Stimulated activated CD8-positive, alpha-beta memory T cell treated with anti-CD3 and anti-CD28 coated beads, Interleukin-7, amount 100 ng/mL, for 48 hours (primary cell): Measurements from ENCODE around the gene SSB.
A peak's percentile ranks its signal among the peaks of the same experiment; 100 is the strongest.
"Not testable (repeated sequence)": the region's sequence is repeated elsewhere in the genome, so short reads cannot be mapped to it uniquely, and the experiment has no call there.

ENCODE experiments used
- DNase-seq, 2 donors: peaks; one replicate each; pipeline ENCODE4 v3.0.0-alpha.2; 2020; ENCODE audit warnings: low read depth in 1 of 2; ENCODE audit errors: extremely low read depth in 1 of 2

The SSB gene

DNA sequence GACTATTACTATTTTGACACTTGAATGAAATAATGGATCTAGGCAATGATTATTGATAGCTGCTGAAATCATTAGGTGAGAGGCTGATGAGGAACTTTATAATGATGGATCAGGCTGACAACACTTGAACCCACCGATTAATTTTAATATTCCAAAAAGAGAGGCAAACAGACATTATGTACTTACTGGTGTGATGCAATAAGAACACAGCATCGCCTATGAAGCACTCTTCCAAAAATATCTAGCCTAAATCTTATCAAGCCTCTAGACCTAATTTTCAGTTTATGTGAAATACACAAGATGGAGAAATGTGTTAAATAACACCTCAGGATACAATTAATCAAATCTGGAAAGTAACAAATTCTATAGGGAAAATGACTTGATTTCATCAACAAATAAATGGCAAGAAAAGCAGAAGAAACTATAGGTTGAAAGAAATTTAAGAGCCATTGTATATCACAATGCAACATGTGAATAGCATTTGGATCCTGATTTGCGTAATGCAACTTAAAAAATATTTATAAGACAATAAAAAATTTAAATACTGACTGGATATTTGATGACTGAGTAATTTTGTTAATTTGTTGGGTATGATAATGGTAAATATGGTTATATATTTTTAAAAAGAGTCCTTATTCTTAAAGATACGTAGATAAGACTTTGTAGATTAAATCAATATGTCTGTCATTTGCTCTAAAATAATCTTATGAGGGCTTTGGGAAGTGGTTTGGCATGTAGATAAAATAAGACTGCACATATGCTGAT is 17.2 kb upstream of the SSB start:
- no peak for DNase-seq

DNA sequence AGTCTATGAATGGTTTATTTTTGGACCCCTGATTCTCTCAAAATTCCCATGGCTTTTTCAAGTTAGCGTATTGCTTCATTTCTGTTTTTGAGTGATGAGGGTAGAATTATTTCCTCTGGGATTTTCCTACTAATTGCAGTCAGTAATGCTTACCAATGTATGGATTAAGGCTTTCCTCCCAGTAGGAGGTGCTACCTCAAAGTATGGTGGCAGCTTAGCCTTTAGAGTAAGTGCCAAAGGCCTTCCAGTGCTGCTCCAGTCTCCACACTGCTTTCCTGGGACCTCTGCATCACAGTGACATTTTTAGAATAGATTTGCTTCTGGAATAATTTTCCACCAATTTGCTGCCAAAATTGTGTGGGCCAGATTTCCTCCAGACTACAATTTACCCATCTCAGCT is 16.2 kb upstream of the SSB start:
- DNase-seq = no peak

DNA sequence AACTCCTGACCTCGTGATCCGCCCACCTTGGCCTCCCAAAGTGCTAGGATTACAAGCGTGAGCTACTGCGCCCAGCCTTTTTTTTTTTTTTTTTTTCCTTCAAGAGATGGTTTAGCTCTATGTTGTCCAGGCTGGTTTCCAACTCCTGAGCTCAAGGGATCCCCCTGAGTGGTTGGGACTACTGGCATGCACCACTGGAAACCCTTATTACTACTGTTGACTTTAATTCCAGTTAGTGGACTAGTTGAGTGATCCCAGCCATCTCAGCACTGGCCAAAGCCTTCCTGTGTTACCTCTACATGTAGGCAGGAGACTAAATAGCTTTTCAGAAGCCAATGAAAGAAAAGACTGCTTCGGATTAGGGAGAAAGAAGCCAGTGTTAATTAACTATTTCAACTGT is 8.1 kb upstream of the SSB start:
- DNase-seq = no peak

DNA sequence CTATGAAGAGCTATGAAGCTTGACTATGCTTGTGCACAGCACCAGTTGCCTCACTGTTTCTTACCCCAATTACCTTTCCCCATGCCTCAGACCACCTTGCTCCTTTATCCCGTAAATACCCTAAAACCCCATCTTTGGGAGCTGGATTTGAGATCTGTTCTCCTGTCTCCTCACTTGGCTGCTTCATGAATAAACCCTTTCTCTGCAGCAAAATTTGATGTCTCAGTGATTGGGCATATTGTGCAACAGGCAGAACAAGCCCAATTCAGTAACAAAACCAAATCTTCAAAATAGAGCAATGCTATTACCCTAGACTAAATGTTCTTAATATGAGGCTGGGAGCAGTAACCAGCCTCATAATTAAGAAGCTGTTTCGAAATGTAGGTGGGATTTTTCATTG is 3.5 kb upstream of the SSB start:
- no peak for DNase-seq

DNA sequence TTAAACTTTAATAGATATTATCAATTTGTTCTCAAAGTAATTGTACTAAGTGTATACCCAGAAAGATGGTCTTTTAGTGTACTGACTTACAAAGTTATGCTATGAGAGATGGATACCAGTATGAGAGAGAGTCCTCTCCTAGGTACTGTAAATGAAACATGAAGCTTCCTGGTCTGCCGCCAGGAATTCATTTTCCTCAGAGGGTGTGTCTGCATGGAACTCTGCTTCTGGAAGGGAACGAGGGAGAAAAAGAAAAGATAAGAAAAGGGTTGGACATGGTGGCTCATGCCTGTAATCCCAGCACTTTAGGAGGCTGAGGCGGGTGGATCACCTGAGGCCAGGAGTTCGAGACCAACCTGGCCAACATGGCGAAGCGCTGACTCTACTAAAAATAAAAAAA is 2.2 kb upstream of the SSB start:
- no peak for DNase-seq

DNA sequence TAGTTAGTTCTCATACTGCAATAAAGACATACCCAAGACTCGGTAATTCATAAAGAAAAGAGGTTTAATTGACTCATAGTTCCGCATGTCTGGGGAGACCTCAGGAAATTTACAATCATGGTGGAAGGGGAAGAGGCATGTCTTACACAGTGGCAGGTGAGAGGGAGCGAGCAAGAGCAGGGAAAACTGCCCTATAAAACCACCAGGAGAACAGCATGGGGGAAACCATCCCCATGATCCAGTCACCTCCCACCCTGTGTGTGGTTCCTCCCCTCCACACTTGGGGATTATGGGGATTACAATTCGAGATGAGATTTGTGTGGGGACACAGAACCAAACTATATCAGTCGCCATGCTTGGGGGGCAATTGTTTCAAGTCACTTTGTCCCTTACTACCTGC is 1.1 kb upstream of the SSB start:
- DNase-seq = no peak

DNA sequence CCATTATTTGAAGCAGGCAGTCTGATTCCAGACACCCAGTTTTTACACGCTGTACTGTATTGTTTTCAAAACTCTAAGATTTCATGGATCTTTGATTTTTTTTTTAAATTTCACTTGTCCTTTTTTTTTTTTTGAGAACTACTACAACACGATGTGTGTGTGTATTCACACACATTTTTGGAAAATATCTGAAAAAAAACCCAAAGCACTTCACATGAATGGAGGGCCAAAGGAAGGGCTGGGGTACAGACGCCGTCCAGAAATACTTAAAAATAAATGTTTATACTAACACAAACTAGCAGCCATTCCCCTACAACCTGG is 314 bp upstream of the SSB start:
- no peak for DNase-seq

DNA sequence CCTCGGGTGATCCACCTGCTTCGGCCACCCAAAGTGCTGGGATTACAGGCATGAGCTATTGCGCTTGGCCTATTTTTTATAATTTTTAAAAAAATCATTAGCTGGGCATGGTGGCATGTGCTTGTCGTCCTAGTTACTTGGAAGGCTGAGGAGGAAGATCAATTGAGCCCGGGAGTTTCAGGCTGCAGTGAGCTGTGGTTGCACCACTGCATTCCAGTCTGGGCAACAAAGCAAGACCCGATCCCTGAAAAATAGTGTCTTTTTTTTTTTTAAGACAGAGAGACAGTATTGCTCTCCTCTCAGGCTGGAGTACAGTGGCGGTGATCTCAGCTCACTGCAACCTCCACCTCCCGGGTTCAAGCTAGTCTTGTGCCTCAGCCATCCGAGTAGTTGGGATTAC is 4.8 kb downstream of the SSB start:
- DNase-seq = no peak

DNA sequence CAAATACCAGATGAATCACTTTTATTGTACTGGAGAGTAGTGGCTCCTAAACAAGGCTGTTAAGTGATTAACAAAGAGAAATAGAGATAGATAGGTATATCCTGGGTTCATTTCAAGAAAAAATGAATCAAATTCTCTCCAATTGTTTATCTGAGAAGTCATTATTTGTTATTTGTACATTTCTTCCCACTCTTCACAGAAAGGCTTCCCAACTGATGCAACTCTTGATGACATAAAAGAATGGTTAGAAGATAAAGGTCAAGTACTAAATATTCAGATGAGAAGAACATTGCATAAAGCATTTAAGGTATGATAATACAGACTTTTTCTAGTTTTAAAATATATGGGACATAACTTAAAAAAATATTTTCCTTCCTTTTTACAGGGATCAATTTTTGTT is 7.9 kb downstream of the SSB start:
- DNase-seq = no peak

DNA sequence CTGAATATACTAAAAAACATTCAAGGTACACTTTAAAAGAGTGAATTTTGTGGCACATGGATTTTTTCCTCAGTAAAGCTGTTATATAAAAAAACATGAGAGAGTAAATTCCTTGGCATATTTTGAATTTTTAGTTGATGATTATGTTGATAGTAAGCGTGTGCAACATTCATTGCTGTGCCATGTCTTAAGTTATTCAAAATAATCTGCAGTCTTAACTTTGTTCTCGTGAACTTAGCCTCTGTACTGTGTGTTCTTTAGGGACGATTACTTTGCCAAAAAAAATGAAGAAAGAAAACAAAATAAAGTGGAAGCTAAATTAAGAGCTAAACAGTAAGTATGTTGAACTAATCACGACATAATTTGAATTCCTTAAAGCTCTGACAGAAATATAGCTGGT is 9.6 kb downstream of the SSB start:
- DNase-seq = no peak

DNA sequence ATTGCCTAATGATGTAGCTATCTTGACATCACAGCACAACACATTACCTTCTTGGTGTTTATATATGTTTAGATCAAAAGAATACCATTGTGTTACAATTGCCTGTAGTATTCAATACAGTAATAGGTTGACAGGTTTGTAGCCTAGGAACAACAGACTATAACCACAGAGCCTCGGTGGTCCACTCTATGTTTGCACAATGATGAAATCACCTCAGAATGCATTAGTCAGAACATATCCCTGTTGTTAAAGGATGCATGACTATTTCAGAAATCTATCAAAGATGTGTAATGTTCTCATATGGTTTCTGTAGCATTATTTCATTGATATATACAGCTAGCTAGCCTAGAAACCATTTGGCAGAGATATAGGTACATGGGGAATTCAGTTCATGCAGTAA is 17.2 kb downstream of the SSB start:
- no peak for DNase-seq

DNA sequence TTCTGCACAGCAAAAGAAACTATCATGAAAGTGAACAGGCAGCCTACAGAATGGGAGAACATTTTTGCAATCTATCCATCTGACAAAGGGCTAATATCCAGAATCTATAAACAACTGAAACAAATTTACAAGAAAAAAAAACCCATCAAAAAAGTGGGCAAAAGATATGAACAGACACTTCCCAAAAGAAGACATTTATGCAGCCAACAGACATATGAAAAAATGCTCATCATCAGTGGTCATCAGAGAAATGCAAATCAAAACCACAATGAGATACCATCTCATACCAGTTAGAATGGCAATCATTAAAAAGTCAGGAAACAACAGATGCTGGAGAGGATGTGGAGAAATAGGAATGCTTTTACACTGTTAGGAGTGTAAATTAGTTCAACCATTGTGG is 18.3 kb downstream of the SSB start:
- DNase-seq = not testable (repeated sequence)

DNA sequence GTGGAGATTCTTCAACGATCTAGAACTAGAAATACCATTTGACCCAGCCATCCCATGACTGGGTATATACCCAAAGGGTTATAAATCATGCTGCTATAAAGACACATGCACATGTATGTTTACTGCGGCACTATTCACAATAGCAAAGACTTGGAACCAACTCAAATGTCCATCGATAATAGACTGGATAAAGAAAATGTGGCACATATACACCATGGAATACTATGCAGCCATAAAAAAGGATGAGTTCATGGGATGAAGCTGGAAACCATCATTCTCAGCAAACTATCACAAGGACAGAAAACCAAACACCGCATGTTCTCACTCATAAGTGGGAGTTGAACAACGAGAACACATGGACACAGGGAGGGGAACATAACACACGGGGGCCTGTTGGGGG is 18.7 kb downstream of the SSB start:
- DNase-seq = not testable (repeated sequence)

DNA sequence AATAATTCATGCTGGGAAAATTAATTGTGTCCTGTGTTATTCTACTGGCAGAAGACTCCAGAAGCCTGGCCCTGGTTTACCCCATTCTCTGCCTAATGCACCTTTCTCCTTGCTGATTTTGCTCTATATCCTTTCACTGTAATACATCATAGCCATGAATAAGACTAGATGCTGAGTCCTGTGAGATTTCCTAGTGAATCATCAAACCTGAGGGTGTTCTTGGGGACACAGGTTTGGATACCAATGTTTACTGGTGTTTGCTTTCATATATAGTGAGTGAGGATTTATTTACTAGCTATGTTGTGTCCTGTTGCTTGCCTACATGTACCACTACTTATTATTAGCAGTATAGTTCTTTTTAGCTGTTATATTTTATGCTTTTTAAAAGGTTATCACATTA is 19.6 kb downstream of the SSB start:
- no peak for DNase-seq

DNA sequence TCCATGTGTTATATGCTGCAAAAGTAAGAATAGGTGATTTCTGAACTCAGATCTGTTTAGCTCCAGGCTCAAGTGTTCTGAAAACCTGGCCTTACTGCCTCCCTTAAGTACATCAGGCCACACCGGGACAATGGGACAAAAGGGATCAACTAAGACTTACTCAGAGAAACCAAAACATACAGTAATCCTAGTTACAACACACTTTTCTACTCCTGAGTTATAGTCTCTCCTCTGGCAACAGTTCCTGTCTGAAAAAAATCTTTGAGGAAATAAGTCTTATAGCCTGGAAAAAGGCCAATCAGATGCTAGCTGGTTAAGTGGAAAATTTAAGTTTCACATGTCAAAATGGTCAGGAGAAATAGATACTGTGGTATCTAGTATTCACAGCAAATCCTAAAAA is 20.4 kb downstream of the SSB start:
- no peak for DNase-seq

DNA sequence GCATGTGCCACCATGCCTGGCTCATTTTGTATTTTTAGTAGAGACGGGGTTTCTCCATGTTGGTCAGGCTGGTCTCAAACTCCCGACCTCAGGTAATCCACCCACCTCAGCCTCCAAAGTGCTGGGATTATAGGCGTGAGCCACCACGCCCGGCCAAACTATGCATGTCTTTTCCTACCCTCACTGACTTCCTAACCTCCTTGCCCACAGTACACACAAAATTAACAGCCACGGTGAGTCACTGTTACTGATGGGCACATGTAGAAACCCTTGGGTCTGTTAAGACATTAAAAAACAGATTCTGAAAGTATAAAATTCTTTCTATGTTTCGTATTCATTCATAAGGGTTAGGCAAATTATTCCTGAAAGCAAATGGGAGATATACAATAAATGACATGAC is 21.4 kb downstream of the SSB start:
- not testable (repeated sequence) for DNase-seq

DNA sequence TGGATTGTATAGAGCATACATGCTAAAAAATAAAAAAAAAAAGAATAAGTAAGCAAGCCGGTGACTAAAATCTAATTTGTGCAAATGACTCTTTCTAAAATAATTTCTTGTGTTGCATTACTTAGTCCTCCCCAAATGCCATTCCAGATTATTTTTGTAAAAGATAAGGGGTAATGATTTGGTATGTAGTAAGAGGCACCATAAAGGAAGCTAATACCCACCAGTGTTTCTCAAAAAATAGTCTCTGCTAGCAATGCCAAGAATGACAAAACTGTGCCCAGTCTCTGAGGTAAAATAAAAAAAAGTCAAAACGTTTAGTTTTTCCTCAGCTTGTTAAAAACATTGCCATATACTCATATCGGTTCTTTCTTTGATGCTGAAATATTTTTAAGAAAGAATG is 23.4 kb downstream of the SSB start:
- no peak for DNase-seq

DNA sequence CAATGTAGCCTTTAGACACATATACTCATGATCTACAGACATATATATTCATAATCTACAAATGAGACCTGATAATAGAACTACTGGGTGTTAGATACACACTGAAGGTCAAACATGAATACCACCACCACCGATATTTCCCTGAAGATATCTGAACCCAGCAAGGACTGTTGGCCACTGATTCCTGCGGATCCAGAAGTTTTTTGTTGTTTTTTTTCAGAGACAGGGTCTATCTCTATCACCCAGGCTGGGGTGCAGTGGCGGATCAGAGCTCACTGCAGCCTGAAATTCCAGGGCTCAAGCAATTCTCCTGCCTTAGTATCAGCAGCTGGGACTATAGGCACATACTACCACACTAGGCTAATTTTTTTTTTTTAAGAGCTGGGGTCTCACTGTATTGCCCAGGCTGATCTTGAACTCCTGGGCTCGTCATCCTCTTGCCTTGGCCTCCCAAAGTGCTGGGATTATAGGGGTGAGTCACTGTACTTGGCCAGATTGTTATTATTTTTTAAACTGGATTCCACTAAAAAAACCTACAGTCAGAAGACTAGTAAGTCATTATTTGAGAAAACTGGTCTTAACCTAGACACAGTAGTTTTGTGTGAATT is 24.2 kb downstream of the SSB start:
- DNase-seq = no peak

DNA sequence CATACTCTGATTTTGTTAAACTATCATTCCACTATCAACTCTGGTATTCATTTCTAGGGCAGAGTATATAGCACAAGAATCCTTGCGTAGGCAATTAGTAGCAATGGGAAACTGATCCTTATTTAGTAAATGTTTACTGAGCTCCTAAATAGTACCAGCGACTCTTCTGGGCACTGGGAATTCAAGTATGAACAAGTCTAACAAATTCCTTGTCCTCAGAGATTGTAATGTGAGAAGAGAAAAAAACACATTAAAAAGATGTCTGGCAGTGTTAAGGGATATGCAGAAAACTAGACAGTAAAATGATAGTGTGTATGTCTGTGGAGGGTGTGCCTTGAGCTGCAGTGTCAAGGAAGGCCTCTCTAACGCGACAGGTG is 25.3 kb downstream of the SSB start:
- DNase-seq = no peak

DNA sequence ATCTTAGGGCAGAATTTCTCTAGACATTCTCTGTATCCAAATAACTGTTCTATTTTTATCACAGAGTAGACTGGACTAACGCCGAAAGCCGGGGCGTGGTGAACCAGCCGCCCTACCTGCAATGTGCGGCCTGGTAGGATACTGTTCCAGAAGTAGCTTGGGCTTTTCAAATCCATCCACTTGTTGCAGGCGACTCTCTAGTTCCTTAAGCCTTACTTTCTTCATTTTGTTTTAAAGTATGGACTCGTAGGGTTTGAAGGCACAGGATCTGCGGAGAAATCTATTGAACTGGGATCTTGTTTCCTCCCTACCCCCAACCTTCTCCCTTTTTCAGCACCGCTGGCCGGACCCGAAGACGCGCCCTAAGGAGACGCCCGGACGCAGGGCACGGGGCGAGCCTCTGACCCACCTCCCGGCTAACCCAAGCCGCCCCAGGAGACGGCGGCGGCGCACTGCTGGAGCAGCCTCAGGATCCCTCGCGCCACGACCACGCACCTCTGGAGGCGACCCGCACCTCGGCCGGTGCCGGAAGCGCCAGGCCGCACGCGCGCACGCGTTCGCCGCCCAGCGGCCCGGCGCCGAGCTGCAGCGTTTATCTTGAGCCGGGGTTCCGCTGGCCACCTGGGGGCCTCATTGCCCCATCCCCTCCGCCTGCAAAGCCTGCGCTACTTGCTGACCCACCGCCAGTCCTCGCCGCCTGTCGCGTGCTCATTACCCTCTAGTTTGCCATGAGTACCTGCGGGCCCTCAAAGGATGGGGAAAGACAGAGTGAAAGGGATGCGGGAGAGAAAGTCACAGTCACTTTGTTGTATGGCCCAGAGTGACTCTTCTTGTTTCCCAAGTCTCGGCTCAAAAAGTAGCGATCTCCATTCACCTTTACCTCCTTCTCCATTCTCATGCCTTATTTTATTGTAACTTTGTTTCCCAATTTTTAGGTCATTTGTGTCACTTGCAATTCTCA is 26.0 kb downstream of the SSB start, which contains the start of gene METTL5:
TSS of gene METTL5 (minus strand) at position 533 of the 961 bp plus-strand sequence. CDS start at position 225, 308 bp downstream.
- peak; percentile 60 to 73 for DNase-seq

DNA sequence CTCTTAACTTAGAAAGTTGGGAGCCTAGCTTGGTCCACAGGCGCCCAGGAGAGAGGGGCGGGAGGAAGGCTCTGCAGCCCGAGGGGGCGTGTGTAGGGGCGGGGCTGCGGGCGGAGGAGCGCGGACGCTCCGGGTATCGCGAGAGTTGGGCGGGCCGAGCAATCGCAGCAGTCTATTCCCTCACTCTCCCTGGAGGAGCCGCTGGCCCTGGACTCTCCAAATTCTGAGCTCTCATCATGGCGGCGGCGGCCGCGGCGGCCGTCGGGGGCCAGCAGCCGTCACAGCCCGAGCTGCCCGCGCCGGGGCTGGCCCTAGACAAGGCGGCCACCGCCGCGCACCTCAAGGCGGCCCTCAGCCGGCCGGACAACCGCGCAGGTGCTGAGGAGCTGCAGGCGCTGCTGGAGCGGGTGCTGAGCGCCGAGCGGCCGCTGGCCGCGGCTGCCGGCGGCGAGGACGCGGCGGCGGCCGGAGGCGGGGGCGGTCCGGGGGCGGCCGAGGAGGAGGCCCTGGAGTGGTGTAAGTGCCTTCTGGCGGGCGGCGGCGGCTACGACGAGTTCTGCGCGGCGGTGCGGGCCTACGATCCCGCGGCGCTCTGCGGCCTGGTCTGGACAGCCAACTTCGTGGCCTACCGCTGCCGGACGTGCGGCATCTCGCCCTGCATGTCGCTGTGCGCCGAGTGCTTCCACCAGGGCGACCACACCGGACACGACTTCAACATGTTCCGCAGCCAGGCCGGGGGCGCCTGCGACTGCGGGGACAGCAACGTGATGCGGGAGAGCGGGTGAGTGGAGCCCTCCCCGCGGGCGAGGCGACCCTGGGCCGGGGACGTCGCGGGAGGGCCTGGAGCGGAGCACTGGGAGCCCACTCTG is 28.8 kb downstream of the SSB start, which contains the start of gene UBR3:
TSS of gene UBR3 (plus strand) at position 183 of the 869 bp plus-strand sequence. CDS start at position 237, 54 bp downstream.
- DNase-seq = peak; percentile 78 to 82
